Mucosa of stomach (tissue), 1 donor: ENCODE results near the gene TOMM22.

Experiments
- H3K27me3 ChIP-seq: one replicate; pipeline ENCODE4 v1.7.0; 2013; ENCODE audit warnings: mild to moderate bottlenecking, low read length; ENCODE audit not compliant: control insufficient read depth, insufficient read depth
- H3K36me3 ChIP-seq: one replicate; pipeline ENCODE4 v1.7.0; 2013; ENCODE audit warnings: low read length; ENCODE audit not compliant: control insufficient read depth, insufficient read depth
- H3K4me1 ChIP-seq: one replicate; pipeline ENCODE4 v1.7.0; 2013; ENCODE audit warnings: mild to moderate bottlenecking, low read length; ENCODE audit not compliant: control insufficient read depth, insufficient read depth
- H3K4me3 ChIP-seq: one replicate; pipeline ENCODE4 v1.7.0; 2013; ENCODE audit warnings: low read length
- H3K9ac ChIP-seq: one replicate; pipeline ENCODE4 v1.7.0; 2013; ENCODE audit warnings: mild to moderate bottlenecking, low read length, moderate library complexity
- H3K9me3 ChIP-seq: one replicate; pipeline ENCODE4 v1.7.0; 2013; ENCODE audit warnings: mild to moderate bottlenecking, low read length, moderate library complexity; ENCODE audit not compliant: control insufficient read depth
- donor health status: Pancreatic carcinoma.

Gene TOMM22

GRCh38 chr22:38656256-38657044 is 25.3 kb upstream of the TOMM22 start, which contains the start of the genes CBY1 and FAM227A:
Gene CBY1 (plus strand): TSS chr22:38656638. CDS start chr22:38668055, 11,417 bp downstream.
Gene FAM227A (minus strand): TSS chr22:38656392. CDS start chr22:38650168, 6,224 bp downstream.
- Histone ChIP-seq H3K4me1 (peaks cover 10% of the 10 kb centered on the region), H3K27me3 (no peaks in the 10 kb centered on the region), H3K9ac (peak within 1 kb of the TSS; percentile 94), H3K36me3 (no peaks in the 10 kb centered on the region), H3K9me3 (no peaks in the 10 kb centered on the region), H3K4me3 (peak within 1 kb of the TSS; percentile 96)

- H3K36me3 ChIP-seq: no peaks in the 10 kb centered on the region
- peaks cover 10% of the 10 kb centered on the region for H3K4me1 ChIP-seq
- peak overlapping the region; percentile 94 for H3K9ac ChIP-seq
- no peaks in the 10 kb centered on the region for H3K27me3 ChIP-seq
- H3K9me3 ChIP-seq: no peaks in the 10 kb centered on the region
- peak overlapping the region; percentile 96 for H3K4me3 ChIP-seq
Observed at GRCh38 chr22:38657045-38657909, 24.5 kb upstream of the TOMM22 start.

GRCh38 chr22:38674888-38675287 is 6.9 kb upstream of the TOMM22 start:
- Histone ChIP-seq H3K36me3 (peaks cover 7% of the 10 kb centered on the region), H3K9ac (no peak overlapping the region), H3K9me3 (no peaks in the 10 kb centered on the region), H3K4me1 (no peaks in the 10 kb centered on the region), H3K27me3 (no peaks in the 10 kb centered on the region), H3K4me3 (no peak overlapping the region)

GRCh38 chr22:38675833-38676232 is 5.9 kb upstream of the TOMM22 start:
- H3K4me1 ChIP-seq: no peaks in the 10 kb centered on the region
- no peak overlapping the region for H3K4me3 ChIP-seq
- peaks cover 5% of the 10 kb centered on the region for H3K36me3 ChIP-seq
- H3K9me3 ChIP-seq: no peaks in the 10 kb centered on the region
- no peak overlapping the region for H3K9ac ChIP-seq
- no peaks in the 10 kb centered on the region for H3K27me3 ChIP-seq

GRCh38 chr22:38684895-38685294 is 3.1 kb downstream of the TOMM22 start:
- H3K36me3 ChIP-seq: peaks cover 8% of the 10 kb centered on the region
- H3K9me3 ChIP-seq: no peaks in the 10 kb centered on the region
- H3K4me3 ChIP-seq: no peak overlapping the region
- H3K27me3 ChIP-seq: no peaks in the 10 kb centered on the region
- no peak overlapping the region for H3K9ac ChIP-seq
- H3K4me1 ChIP-seq: peaks cover 11% of the 10 kb centered on the region

- Histone ChIP-seq H3K27me3 (no peaks in the 10 kb centered on the region), H3K36me3 (peaks cover 8% of the 10 kb centered on the region)
Observed at GRCh38 chr22:38685761-38686160, 4.0 kb downstream of the TOMM22 start.

GRCh38 chr22:38689651-38690050 is 7.9 kb downstream of the TOMM22 start:
- Histone ChIP-seq H3K9me3 (no peaks in the 10 kb centered on the region), H3K27me3 (no peaks in the 10 kb centered on the region), H3K9ac (no peak overlapping the region), H3K36me3 (peaks cover 4% of the 10 kb centered on the region), H3K4me3 (no peak overlapping the region), H3K4me1 (peaks cover 10% of the 10 kb centered on the region)

More at GRCh38 chr22:38685761-38686160, 4.0 kb downstream of the TOMM22 start:
- Histone ChIP-seq H3K9me3 (no peaks in the 10 kb centered on the region), H3K4me1 (peaks cover 11% of the 10 kb centered on the region), H3K4me3 (no peak overlapping the region), H3K9ac (no peak overlapping the region)

GRCh38 chr22:38694049-38694448 is 12.3 kb downstream of the TOMM22 start:
- H3K36me3 ChIP-seq: no peaks in the 10 kb centered on the region
- no peak overlapping the region for H3K4me3 ChIP-seq
- peaks cover 44% of the 10 kb centered on the region for H3K4me1 ChIP-seq
- H3K9me3 ChIP-seq: no peaks in the 10 kb centered on the region
- H3K27me3 ChIP-seq: no peaks in the 10 kb centered on the region
- no peak overlapping the region for H3K9ac ChIP-seq

- Histone ChIP-seq H3K4me1 (peaks cover 46% of the 10 kb centered on the region), H3K27me3 (no peaks in the 10 kb centered on the region), H3K36me3 (no peaks in the 10 kb centered on the region), H3K9me3 (no peaks in the 10 kb centered on the region), H3K4me3 (no peak overlapping the region), H3K9ac (no peak overlapping the region)
Observed at GRCh38 chr22:38694940-38695339, 13.2 kb downstream of the TOMM22 start.

GRCh38 chr22:38696606-38697424 is 15.1 kb downstream of the TOMM22 start:
- no peaks in the 10 kb centered on the region for H3K36me3 ChIP-seq
- no peaks in the 10 kb centered on the region for H3K27me3 ChIP-seq
- peak overlapping the region; percentile 44 for H3K9ac ChIP-seq
- no peak overlapping the region for H3K4me3 ChIP-seq
- H3K9me3 ChIP-seq: no peaks in the 10 kb centered on the region
- peaks cover 46% of the 10 kb centered on the region for H3K4me1 ChIP-seq

GRCh38 chr22:38697425-38698089 is 15.8 kb downstream of the TOMM22 start:
- peak overlapping the region; percentile 30 for H3K9ac ChIP-seq
- peaks cover 46% of the 10 kb centered on the region for H3K4me1 ChIP-seq
- no peaks in the 10 kb centered on the region for H3K27me3 ChIP-seq
- H3K36me3 ChIP-seq: no peaks in the 10 kb centered on the region
- H3K4me3 ChIP-seq: no peak overlapping the region
- H3K9me3 ChIP-seq: no peaks in the 10 kb centered on the region
